RWPE1 (cell line): ENCODE results near the gene ENTPD1.

Experiments
- CTCF ChIA-PET: fragments of 350-600 bp; sonication (Branson Sonifier 250); formaldehyde crosslinking; extraction: SDS; loops from one replicate; lab custom pipeline; 2021; lab: Yijun Ruan, JAX
- POLR2A ChIA-PET: fragments of 400-600 bp; formaldehyde crosslinking; extraction: SDS; loops from one replicate; lab custom pipeline; 2020; ENCODE audit warnings: antibody characterized with exemption; ENCODE audit not compliant: low non-redundant PET; lab: Yijun Ruan, JAX
- DNase-seq: peaks from one replicate; pipeline ENCODE4 v3.0.0; 2012; ENCODE audit warnings: low spot score
- H3K27ac ChIP-seq: fragments of 450-650 bp; 2 replicates; pipeline ENCODE4 v1.5.1; 2017
- CTCF ChIP-seq: fragments of 450-650 bp; conservative IDR thresholded peaks from 2 replicates; pipeline ENCODE4 v1.5.1; 2017; ENCODE audit warnings: low read depth, mild to moderate bottlenecking

The ENTPD1 gene

GRCh38 chr10:95809370-95810197, 53.6 kb downstream of the ENTPD1 start:
- ChIA-PET POLR2A (no interaction called here), CTCF (interaction anchor here (0.7 kb wide), 1 partner anchor 384 kb away, joined by 6 read pairs; no protein-coding TSS in a partner anchor)
- no peak for TF ChIP-seq CTCF
- no peak for DNase-seq
- no peak overlapping the region for H3K27ac ChIP-seq

- DNase-seq, result no peak
- ChIA-PET CTCF (interaction anchor here (0.7 kb wide), 1 partner anchor 383 kb away, joined by 6 read pairs; no protein-coding TSS in a partner anchor), POLR2A (no interaction called here)
- H3K27ac ChIP-seq, result no peak overlapping the region
- no peak for TF ChIP-seq CTCF
Measured at GRCh38 chr10:95810198-95810976, 54.4 kb downstream of the ENTPD1 start.

GRCh38 chr10:95813054-95813685, 57.2 kb downstream of the ENTPD1 start:
- DNase-seq, result no peak
- POLR2A ChIA-PET, result no interaction called here
- no peak for TF ChIP-seq CTCF
- CTCF ChIA-PET, result interaction anchor here (0.7 kb wide), 1 partner anchor 13 kb away, joined by 5 read pairs; no protein-coding TSS in a partner anchor
- no peak overlapping the region for H3K27ac ChIP-seq

- ChIA-PET CTCF (no interaction called here), POLR2A (no interaction called here)
- no peak overlapping the region for H3K27ac ChIP-seq
- peak; percentile 42 for DNase-seq
- TF ChIP-seq CTCF, result no peak
Measured at GRCh38 chr10:95814011-95814727, 58.2 kb downstream of the ENTPD1 start.

GRCh38 chr10:95815133-95815532, 59.2 kb downstream of the ENTPD1 start:
- CTCF ChIA-PET, result no interaction called here
- POLR2A ChIA-PET, result no interaction called here
- no peak overlapping the region for H3K27ac ChIP-seq
- DNase-seq, result no peak
- TF ChIP-seq CTCF, result no peak
